Measurements from ENCODE around the gene SUZ12.

GRCh38 chr17:32019228-32019627 is 82.4 kb downstream of the SUZ12 start:
- no peak for TF ChIP-seq CTCF (IDR thresholded peaks at IDR 0.05)
- TF ChIP-seq POLR2A (IDR thresholded peaks at IDR 0.05), result no peak
- no peak for TF ChIP-seq EP300 (IDR thresholded peaks at IDR 0.05)

Measured in ovary (tissue), 3 donors.